HL-60 (cell line): ENCODE results near the gene BNIP5.

ENCODE experiments used
- CTCF ChIP-seq: IDR thresholded peaks from one replicate; pipeline ENCODE4 v1.5.1; 2011; ENCODE audit warnings: low read length, control low read depth, inconsistent platforms; ENCODE audit not compliant: insufficient read depth
- POLR2AphosphoS5 ChIP-seq: IDR thresholded peaks from 2 replicates; pipeline ENCODE4 v1.6.1; 2012; ENCODE audit warnings: low read depth
- REST ChIP-seq: IDR thresholded peaks from 2 replicates; pipeline ENCODE4 v1.6.1; 2012; ENCODE audit warnings: low read depth; ENCODE audit not compliant: insufficient replicate concordance
- SPI1 ChIP-seq: IDR thresholded peaks from 2 replicates; pipeline ENCODE4 v1.6.1; 2012; ENCODE audit warnings: low read depth, mild to moderate bottlenecking, borderline replicate concordance

GRCh38 chr6:36317623-36318022 lies 19.1 kb downstream of the BNIP5 start:
- TF ChIP-seq CTCF (no peak), REST (no peak), POLR2AphosphoS5 (no peak), SPI1 (no peak)
